Mesodermal cell (in vitro differentiated cells): ENCODE results near the gene GLCCI1.
"Not testable (repeated sequence)": the region's sequence is repeated elsewhere in the genome, so short reads cannot be mapped to it uniquely, and the experiment has no call there.

Experiments used
- H3K27ac ChIP-seq: 2 replicates; pipeline ENCODE4 v1.7.0; 2013; ENCODE audit warnings: mild to moderate bottlenecking, low read depth, low read length, moderate library complexity; ENCODE audit not compliant: severe bottlenecking
- H3K36me3 ChIP-seq: 2 replicates; pipeline ENCODE4 v1.7.1; 2013; ENCODE audit warnings: mild to moderate bottlenecking, low read length, moderate library complexity; ENCODE audit not compliant: control insufficient read depth, insufficient read depth
- H3K4me1 ChIP-seq: one replicate; pipeline ENCODE4 v1.7.1; 2013; ENCODE audit warnings: mild to moderate bottlenecking, low read length; ENCODE audit not compliant: insufficient read depth, control insufficient read depth, poor library complexity, severe bottlenecking
- H3K4me3 ChIP-seq: 2 replicates; pipeline ENCODE4 v1.7.0; 2013; ENCODE audit warnings: low read length, control low read depth, mild to moderate bottlenecking; ENCODE audit not compliant: insufficient read depth, poor library complexity, severe bottlenecking; ENCODE audit errors: extremely low read depth
- H3K9me3 ChIP-seq: 2 replicates; pipeline ENCODE4 v1.7.1; 2013; ENCODE audit warnings: mild to moderate bottlenecking, low read length, moderate library complexity; ENCODE audit not compliant: control insufficient read depth
- WGBS, 2 experiments: methylation state at CpG; one replicate each; pipeline ENCODE4 v1.1.5; 2013; ENCODE audit warnings: missing lambda C conversion rate in 2 of 2; ENCODE audit not compliant: insufficient coverage in 2 of 2; 5-methylcytosine and 5-hydroxymethylcytosine counted together

The GLCCI1 gene

DNA sequence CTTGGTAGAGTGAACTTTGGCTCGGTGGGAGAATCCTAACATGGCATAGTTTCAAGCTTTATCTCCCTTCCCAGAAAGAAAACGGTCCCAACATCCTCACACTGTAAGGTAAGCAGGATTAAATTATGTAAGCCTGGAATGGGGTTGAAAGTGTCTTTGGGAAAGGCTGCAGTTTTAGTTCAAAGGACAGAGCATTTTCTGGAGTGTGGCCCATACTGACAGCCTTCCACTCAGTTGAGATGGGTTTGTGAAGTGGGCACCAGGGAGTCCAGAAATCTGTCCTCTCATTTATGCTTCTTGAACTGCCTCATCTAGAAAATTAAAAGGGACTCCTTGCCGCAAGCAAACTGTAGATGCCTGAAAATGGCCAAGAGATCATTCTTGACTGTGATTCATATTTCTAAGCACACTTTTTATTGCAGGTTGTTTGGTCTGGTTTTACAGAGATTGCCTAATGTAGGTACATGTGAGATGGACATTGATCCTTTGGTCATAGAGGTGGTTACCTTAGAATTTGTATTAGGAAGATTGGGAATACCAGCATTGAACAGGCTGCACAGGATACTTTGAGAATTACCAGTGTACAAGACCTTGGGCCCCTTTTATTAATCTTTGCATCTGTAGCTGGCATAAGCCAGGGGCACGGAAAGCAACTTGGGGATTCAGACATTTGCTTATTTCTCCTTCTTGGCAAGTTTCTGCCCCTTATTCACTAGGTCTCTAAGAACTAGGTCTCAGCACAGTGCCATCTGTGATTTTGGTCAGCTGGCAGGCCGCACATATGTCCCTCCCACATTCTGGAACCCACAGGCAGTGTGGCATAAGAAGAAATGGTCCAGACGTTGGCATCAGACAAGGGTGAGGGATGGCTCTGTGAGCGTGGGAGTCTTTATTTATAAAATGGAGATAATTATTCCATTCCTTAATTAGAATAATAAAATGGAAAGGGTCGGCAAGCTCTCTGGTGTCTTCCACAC lies 125.9 kb downstream of the GLCCI1 start:
- WGBS, 2 experiments: 86 to 90% methylated on average over 2 to 3 of the region's 8 CpGs

GRCh38 chr7:8101292-8101691 lies 132.7 kb downstream of the GLCCI1 start:
- 90 to 100% methylated on average over 3 to 4 of the region's 4 CpGs for WGBS, 2 experiments
- not testable (repeated sequence) for H3K9me3 ChIP-seq, H3K4me1 ChIP-seq, H3K27ac ChIP-seq, H3K4me3 ChIP-seq, H3K36me3 ChIP-seq

More for the DNA sequence above, 125.9 kb downstream of the GLCCI1 start:
- H3K4me1 ChIP-seq: no peaks in the 10 kb centered on the region
- H3K9me3 ChIP-seq: no peaks in the 10 kb centered on the region
- H3K27ac ChIP-seq: no peak overlapping the region
- H3K36me3 ChIP-seq: no peaks in the 10 kb centered on the region
- H3K4me3 ChIP-seq: no peak overlapping the region

GRCh38 chr7:8103282-8103681 lies 134.7 kb downstream of the GLCCI1 start:
- H3K4me1 ChIP-seq: no peaks in the 10 kb centered on the region
- H3K9me3 ChIP-seq: peaks cover 3% of the 10 kb centered on the region
- H3K27ac ChIP-seq: no peak overlapping the region
- WGBS, 2 experiments: 84 to 88% methylated on average over 9 of the region's 9 CpGs
- H3K4me3 ChIP-seq: no peak overlapping the region
- no peaks in the 10 kb centered on the region for H3K36me3 ChIP-seq

DNA sequence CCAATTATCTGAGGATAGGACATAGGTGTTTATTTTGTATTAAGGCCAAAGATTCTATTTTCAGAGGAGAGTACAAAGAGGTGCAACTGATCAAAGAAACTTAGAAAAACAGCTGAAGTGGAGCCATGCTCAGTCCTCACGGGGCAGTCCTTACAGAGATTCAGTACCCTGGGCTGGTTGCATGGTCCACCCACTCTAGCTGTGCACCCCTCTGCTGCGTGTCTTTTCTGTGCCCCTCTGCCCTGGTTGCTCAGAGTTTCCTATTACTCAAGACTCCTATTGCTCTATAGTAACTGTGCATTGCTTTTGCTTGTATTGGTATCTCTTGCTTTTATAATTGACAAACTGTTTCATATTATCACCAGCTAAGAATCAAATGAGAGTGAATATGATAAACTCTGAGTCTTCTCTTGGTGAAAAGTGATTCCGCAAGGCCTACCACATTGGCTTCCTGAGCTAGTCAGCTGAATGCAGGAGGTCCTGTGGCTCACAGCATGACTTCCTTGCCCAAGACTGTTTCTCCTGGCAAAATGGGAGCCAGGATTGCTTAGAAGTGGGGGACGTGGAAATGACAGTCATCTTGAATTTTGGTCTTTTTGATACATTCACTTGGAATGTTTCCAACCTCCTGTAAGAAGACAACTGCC lies 137.0 kb downstream of the GLCCI1 start:
- WGBS, 2 experiments: 79 to 93% methylated on average over 3 of the region's 4 CpGs
- H3K36me3 ChIP-seq: no peaks in the 10 kb centered on the region
- no peaks in the 10 kb centered on the region for H3K4me1 ChIP-seq
- H3K4me3 ChIP-seq: no peak overlapping the region
- no peak overlapping the region for H3K27ac ChIP-seq
- peaks cover 3% of the 10 kb centered on the region for H3K9me3 ChIP-seq

- Histone ChIP-seq H3K4me1 (no peaks in the 10 kb centered on the region), H3K4me3 (no peak overlapping the region), H3K36me3 (no peaks in the 10 kb centered on the region), H3K9me3 (peaks cover 3% of the 10 kb centered on the region), H3K27ac (no peak overlapping the region)
- 89 to 100% methylated on average over 1 of the region's 4 CpGs for WGBS, 2 experiments
These were observed 140.8 kb downstream of the GLCCI1 start for GRCh38 chr7:8109196-8110022.

- no peak overlapping the region for H3K27ac ChIP-seq
- WGBS, 2 experiments: 79 to 80% methylated on average over 10 of the region's 11 CpGs
- H3K4me3 ChIP-seq: no peak overlapping the region
- no peaks in the 10 kb centered on the region for H3K36me3 ChIP-seq
- H3K9me3 ChIP-seq: peaks cover 3% of the 10 kb centered on the region
- H3K4me1 ChIP-seq: no peaks in the 10 kb centered on the region
These were observed 142.8 kb downstream of the GLCCI1 start for GRCh38 chr7:8111282-8111960.

GRCh38 chr7:8112685-8113084 lies 144.1 kb downstream of the GLCCI1 start:
- H3K27ac ChIP-seq: no peak overlapping the region
- WGBS, 2 experiments: 100% methylated on average over 2 of the region's 2 CpGs; no CpG with 5 or more reads in 1 of the 2 experiments
- peaks cover 2% of the 10 kb centered on the region for H3K9me3 ChIP-seq
- H3K36me3 ChIP-seq: no peaks in the 10 kb centered on the region
- no peak overlapping the region for H3K4me3 ChIP-seq
- no peaks in the 10 kb centered on the region for H3K4me1 ChIP-seq

DNA sequence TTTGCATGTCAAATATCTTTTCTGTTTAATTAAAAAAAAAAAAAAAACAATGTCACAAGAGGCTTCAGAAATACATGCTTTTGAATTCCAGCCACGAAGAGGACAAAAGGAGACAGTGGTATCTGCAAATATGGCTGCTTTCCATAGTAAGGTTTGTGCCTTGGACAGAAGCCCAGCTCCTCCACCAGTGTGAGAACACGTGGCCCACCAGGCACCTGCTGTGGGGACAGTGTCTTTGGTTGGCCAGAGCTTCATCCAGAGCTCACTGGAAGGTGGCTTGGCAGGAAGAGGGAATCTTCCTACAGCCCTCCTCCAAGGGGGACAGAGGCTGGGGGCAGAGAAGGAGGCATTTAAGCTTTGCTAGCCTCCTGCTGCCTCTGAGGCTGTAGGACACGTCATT lies 144.6 kb downstream of the GLCCI1 start:
- 79 to 85% methylated on average over 2 to 3 of the region's 3 CpGs for WGBS, 2 experiments
- Histone ChIP-seq H3K9me3 (no peaks in the 10 kb centered on the region), H3K36me3 (no peaks in the 10 kb centered on the region), H3K4me1 (no peaks in the 10 kb centered on the region), H3K4me3 (no peak overlapping the region), H3K27ac (no peak overlapping the region)

DNA sequence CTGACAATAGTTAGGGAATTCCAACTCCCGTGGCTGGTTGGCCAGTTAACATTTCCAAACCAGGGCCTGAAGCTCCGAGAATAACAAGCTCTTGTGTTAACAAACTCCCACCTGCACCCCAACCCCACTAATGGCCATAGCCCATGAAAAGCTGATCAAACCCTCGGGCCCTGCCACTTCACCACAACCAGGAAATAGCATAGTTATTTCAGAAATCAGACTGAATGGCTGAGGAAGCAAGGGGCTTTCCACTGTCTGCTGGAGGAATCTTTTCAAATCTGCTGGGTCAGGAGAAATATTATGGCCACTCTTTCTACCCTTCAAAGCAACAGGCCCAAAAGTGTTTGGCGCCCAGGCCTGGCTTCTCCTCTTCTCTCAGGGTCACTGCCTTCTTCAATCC lies 145.6 kb downstream of the GLCCI1 start:
- Histone ChIP-seq H3K36me3 (no peaks in the 10 kb centered on the region), H3K9me3 (no peaks in the 10 kb centered on the region), H3K4me3 (no peak overlapping the region), H3K27ac (no peak overlapping the region), H3K4me1 (no peaks in the 10 kb centered on the region)
- WGBS, 2 experiments: 89 to 100% methylated on average over 2 to 3 of the region's 4 CpGs
